ENCODE data around the gene NOP9. TPM values are rescaled to one million over a fixed set of nuclear protein-coding genes. Genes with fewer than 3 reads are reported as not detected.

Gene NOP9
- total and polyA plus RNA-seq, 9 of the 15 experiments (the other 6 are each of a cell fraction or from before 2014, with no cell fraction given): 1.0 to 27.9 (median 15.1) TPM

DNA sequence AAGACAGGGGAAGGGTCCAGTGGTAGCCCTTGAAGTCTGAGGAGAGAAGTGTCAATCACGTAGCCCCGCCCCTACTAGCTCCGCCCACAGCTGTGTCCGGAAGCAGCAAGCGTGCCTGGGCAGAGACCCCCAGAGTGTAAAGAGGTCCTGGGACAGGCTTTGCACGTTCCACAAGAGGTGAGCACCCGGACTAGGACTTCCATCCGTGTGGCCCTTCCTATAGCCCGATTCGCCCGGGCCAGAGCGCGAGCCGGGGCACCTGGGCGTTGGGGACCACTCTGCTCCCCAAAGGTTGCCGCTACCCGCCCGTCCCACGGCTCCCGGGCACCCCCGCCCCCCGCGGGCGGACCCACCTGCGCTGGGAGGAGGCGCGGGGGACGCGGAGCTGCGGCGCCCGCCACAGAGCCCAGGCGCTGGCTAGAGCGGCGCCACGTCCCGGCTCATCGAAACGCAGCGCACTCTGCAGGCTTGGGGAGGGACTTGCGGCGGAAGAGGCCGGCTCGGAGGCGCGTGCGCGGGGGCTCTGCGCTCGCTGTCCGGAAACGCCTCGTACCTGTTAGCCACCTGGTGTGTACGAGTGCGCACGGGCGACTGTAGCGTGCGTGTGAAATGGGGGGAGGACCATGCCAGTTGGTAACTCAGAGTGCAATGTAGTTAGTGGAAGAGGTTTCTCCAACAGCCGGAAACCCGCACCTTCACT is 28.4 kb upstream of the NOP9 start, which contains the start of gene RABGGTA (continued):
- TF ChIP-seq ZNF766 (CRISPR knock-in tag; conservative IDR thresholded peaks at IDR 0.05) (peak; percentile 59; the same call in 1 of the 2 replicates), POLR2AphosphoS5 (IDR thresholded peaks at IDR 0.05; ENCODE audit: control insufficient read depth, insufficient read depth, low read depth, low read length) (0 out of 2 replicates have a peak, but pooled peaks have one; percentile 39), E2F6 (IDR thresholded peaks at IDR 0.05; ENCODE audit: borderline replicate concordance in 1 of 2, extremely low read depth in 1 of 2, insufficient read depth in 1 of 2, insufficient read length in 1 of 2, low read depth in 1 of 2, low read length in 1 of 2, poor library complexity in 1 of 2, severe bottlenecking in 1 of 2) (peak; percentile 79 to 91), KAT8 (IDR thresholded peaks at IDR 0.05; ENCODE audit: low read depth) (no peak), NR2F6 (CRISPR knock-in tag; IDR thresholded peaks at IDR 0.05) (no peak), ZNF79 (CRISPR knock-in tag; IDR thresholded peaks at IDR 0.05; ENCODE audit: low read depth) (no peak), PTTG1 (tag; IDR thresholded peaks at IDR 0.05; ENCODE audit: low read depth) (no peak), HMG20A (CRISPR knock-in tag; conservative IDR thresholded peaks at IDR 0.05) (no peak), HEY1 (CRISPR knock-in tag; IDR thresholded peaks at IDR 0.05; ENCODE audit: borderline replicate concordance) (no peak), ZNF311 (CRISPR knock-in tag; IDR thresholded peaks at IDR 0.05) (no peak), NEUROD1 (IDR thresholded peaks at IDR 0.05; ENCODE audit: borderline replicate concordance, low read depth, low read length, partially characterized antibody) (no peak), MECOM (CRISPR knock-in tag; IDR thresholded peaks at IDR 0.05) (no peak), GABPB2 (CRISPR knock-in tag; conservative IDR thresholded peaks at IDR 0.05) (no peak)
- TF ChIP-seq, protein P1, sequence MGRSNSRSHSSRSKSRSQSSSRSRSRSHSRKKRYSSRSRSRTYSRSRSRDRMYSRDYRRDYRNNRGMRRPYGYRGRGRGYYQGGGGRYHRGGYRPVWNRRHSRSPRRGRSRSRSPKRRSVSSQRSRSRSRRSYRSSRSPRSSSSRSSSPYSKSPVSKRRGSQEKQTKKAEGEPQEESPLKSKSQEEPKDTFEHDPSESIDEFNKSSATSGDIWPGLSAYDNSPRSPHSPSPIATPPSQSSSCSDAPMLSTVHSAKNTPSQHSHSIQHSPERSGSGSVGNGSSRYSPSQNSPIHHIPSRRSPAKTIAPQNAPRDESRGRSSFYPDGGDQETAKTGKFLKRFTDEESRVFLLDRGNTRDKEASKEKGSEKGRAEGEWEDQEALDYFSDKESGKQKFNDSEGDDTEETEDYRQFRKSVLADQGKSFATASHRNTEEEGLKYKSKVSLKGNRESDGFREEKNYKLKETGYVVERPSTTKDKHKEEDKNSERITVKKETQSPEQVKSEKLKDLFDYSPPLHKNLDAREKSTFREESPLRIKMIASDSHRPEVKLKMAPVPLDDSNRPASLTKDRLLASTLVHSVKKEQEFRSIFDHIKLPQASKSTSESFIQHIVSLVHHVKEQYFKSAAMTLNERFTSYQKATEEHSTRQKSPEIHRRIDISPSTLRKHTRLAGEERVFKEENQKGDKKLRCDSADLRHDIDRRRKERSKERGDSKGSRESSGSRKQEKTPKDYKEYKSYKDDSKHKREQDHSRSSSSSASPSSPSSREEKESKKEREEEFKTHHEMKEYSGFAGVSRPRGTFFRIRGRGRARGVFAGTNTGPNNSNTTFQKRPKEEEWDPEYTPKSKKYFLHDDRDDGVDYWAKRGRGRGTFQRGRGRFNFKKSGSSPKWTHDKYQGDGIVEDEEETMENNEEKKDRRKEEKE (IDR thresholded peaks at IDR 0.05; ENCODE audit: borderline replicate concordance in 1 of 2, control insufficient read depth in 1 of 2, low read depth in 2 of 2, low read length in 1 of 2): 0 out of 4 replicates have a peak, but pooled peaks of 1 of the 2 experiments have one; percentile 63
- TF ChIP-seq, protein P2, sequence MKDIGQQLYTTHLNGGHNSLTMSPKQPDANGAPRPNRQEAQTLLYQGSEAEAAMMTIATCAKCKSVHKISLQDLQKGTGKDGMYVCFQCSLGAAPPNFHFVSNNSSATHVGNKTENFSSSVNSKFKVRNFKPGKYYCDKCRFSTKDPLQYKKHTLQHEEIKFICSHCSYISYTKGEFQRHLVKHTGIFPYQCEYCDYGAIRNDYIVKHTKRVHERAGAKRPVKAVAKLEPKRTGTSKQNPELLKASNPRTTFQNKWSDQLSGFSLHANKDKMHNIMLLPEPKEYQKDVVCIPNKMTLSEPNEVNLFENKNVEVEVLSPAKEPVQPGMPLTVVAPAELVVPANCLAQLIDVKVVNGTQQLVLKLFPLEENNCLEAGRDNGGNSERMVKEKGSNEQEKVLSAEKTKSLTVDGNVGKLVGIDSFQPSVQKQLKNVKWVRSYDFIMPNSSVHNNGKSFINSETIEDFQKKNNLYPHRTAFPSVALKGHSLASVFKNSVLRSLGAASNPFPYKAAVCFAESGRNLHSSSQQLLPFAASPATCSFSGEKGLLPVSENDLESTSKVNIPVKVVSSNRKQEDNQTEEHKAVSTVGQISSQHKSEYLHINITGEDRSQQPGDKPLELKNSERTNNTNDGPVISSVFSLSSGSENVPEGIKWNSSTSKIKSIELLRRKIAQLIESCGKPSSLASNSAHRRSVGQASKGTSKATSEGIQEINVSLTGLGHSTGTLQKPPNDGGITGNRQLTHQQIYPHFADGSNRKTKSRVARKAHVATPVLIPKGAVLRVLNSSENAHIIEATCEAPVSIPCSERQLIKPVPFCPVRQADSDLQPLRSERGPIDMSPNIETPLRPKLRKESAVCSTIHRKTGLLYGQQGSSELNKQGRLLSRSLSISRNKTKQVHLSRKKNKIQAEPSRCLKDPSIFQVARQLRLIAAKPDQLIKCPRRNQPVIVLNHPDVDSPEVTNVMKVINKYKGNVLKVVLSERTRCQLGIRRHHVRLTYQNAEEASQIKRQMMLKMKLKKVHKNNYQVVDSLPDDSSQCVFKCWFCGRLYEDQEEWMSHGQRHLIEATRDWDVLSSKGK (CRISPR knock-in tag; IDR thresholded peaks at IDR 0.05): no peak
- TF ChIP-seq, protein P3, sequence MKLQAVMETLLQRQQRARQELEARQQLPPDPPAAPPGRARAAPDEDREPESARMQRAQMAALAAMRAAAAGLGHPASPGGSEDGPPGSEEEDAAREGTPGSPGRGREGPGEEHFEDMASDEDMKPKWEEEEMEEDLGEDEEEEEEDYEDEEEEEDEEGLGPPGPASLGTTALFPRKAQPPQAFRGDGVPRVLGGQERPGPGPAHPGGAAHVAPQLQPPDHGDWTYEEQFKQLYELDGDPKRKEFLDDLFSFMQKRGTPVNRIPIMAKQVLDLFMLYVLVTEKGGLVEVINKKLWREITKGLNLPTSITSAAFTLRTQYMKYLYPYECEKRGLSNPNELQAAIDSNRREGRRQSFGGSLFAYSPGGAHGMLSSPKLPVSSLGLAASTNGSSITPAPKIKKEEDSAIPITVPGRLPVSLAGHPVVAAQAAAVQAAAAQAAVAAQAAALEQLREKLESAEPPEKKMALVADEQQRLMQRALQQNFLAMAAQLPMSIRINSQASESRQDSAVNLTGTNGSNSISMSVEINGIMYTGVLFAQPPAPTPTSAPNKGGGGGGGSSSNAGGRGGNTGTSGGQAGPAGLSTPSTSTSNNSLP (IDR thresholded peaks at IDR 0.05; ENCODE audit: borderline replicate concordance, low read depth, low read length): no peak
